Stimulated activated CD4-positive, alpha-beta T cell treated with anti-CD3 and anti-CD28 coated beads, Interleukin-4, amount 100 ng/mL, for 4 hours (primary cell): Measurements from ENCODE around the gene TTBK2.
"Not testable (repeated sequence)": the region's sequence is repeated elsewhere in the genome, so short reads cannot be mapped to it uniquely, and the experiment has no call there.

Experiments
- DNase-seq, 2 experiments: peaks; one replicate each; pipeline ENCODE4 v3.0.0-alpha.2; 2020

TTBK2 gene

DNA sequence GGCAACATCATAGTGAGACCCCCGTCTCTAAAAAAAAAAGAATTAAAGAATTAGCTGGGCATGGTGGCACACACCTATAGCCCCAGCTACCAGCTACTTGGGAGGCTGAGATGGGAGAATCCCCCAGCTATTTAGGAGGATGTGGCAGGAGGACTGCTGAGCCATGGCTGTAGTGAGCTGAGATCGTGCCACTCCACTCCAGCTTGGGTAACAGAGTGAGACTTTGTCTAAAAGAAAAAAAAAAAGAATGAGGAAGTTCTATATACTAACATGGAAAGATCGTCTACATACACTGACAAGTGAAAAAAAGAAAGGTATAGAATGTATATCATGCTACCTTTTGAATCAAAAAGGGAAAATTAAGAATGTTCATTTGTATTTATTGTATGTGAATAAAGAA, 99.8 kb downstream of the TTBK2 start:
- no peak for DNase-seq

DNA sequence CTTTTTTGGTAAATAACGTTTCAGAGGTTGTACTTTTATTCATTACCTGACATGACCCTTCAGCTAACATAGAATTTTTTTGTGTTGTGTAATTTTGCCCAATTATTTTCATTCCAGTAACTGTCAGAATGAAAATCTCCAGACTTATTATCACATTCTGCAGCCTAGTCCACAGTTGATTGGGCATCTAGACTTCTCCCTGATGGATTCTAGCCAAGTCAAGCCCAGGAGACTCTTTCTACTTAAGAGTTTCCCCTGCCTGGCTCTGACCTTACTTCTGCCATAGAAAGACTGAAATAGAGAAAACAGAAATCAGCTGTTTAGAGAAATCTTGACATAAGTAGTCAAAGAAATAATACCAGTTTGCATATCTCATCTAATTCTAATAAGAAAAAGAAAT, 100.8 kb downstream of the TTBK2 start:
- no peak for DNase-seq

DNA sequence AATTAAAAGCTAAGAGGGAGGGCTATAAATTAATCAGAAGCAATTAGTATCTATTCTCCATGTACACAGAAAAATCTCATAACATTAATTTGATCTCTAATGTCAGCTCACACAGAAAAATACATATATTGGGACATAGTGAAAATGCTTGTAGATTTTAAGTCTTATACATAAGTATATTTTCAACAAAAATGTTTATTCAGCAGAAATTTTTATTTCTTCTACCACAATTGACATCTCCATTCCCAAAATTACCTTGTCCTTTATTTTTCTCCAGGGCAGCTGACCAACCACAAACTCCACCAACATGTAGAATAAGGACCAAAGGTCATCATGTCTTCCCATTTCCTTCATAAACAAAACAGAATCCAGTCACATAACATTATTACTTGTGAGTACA, 109.1 kb downstream of the TTBK2 start:
- DNase-seq = no peak

DNA sequence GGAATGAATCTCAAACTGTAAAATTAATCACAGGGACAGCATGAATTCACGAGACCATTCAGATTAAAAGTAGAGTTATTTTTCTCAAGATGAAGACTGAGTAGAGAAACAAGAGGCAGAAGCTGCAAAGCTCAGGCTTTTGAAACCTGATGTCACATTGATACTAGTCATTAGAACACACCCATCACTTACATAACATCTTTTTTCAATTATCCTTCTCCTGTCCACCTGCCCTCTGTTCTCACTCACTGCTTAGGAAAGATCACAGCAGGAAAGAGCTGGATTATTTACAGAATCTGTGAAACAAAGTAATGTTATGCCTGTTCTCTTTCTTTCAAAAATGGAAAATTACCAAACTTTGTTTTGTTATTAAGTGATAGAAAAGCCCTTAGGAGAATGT, 111.7 kb downstream of the TTBK2 start:
- DNase-seq = no peak

DNA sequence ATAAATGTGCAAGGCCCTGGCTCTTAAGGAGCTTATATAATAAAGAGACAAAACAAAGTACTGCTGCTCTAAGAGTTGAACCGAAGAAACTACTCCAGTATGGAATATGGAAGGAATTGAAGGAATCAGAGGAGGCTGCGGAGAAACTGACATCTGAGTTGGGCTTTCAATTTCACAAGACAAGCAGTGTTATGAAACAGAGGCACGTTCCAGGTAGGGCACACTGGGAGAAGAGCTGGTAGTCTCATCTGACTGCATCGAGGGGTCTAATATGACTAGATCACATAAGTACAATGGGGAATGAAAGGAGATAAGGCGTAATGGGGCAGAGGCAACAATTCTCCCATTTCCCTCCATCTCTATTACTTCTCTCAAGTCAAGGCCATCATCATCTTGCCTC, 115.3 kb downstream of the TTBK2 start:
- no peak for DNase-seq

DNA sequence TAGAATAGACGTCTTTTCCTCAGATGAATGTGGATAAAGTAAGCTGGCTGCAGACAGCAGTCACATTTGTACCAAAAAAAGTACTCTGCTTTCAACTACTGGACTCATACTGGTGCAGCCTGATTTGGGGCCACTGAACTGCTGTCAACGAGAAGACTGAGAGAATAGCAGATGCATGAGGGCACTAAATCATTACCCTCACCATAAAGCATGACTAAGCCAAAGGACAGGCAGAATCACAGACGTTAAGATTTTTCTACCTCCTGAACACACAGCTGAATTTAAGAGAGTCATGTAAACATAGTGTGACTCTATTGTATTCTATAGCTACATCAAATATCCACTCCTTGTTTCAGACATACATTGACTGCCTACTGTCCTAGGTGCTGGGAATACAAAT, 115.8 kb downstream of the TTBK2 start:
- no peak for DNase-seq

DNA sequence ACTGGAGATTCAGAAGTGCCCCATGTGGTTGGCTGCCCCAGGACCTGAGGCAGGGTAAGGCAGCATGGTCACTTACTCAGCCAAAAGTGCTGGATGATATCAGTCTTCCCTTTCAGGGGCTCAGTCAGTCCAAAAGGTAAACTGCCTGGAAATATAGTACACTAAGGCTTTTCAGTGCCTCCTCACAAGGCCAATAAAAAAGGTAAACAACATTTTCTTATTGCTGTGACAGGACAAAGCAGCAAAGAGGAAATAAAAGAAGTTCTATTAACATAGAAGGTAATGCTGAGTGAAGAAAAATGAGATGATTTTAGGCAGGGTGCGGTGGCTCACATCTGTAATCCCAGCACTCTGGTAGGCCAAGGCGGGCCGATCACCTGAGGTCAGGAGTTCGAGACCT, 117.1 kb downstream of the TTBK2 start:
- no peak for DNase-seq

DNA sequence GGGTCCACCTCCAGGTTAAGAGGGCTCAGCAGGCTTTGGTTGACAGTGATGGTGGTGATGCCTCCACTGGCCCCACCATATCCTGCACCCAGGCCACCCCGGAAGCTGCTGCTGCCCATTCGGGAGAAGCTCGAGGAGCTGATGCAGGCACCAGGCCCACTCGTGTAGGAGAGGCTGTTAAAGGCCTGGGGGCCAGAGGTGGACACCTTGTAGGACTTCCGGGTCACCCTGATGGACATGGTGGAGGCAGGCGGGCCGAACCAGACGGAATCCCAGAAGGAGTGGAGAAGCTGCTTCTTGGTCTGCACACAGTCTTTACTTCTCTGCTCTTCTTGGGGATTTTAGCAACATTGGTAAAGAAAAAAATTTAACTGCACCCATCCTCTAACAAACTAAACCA, 118.4 kb downstream of the TTBK2 start:
- DNase-seq = no peak

DNA sequence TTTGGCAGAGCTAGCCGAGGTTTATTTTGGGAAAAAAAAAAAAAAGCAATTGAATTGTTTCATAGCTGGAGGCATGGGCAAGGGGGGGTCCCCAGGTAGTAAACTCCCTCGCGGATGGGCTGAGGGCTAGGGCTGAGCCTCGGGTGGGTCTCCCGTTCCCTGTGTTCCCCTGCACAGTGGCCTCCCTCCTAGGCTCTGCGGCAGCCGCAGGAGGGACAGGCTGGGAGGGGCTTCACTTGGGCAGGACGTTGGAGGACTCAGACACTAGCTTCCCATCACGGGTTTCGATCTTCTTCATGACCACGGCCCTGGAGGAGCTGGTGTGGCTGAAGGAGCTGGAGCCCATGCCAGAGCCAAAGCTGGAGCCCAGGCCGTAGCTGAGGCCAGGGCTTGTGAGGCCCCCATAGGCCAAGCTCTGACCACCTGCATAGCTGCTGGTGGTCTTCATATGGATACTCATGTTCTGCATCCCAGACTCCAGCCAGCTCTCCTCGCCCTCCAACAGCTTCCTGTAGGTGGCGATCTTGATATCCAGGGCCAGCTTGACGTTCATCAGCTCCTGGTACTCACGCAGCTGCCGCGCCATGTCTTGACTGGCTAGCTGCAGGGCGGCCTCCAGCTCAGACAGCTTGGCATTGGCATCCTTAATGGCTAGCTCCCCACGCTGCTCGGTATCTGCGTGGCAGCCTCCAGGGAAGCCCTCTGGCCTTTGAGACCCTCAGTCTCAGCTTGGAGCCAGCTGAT, 119.7 kb downstream of the TTBK2 start:
- no peak for DNase-seq

DNA sequence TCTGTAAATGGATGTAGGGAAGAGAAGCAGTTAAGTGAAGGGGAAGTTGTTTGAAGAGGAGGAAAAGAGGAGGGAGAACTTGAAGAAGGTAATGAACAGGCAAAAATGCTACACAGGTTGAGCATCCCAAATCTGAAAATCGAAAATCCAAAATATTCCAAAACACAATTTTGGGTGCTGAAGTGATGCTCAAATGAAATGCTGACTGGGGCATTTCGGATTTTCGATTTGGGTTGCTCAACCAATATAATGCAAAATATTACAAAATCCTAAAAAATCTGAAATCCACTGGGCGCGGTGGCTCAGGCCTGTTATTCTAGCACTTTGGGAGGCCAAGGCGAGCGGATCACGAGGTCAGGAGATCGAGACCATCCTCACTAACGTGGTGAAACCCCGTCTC, 121.8 kb downstream of the TTBK2 start:
- DNase-seq = no peak

DNA sequence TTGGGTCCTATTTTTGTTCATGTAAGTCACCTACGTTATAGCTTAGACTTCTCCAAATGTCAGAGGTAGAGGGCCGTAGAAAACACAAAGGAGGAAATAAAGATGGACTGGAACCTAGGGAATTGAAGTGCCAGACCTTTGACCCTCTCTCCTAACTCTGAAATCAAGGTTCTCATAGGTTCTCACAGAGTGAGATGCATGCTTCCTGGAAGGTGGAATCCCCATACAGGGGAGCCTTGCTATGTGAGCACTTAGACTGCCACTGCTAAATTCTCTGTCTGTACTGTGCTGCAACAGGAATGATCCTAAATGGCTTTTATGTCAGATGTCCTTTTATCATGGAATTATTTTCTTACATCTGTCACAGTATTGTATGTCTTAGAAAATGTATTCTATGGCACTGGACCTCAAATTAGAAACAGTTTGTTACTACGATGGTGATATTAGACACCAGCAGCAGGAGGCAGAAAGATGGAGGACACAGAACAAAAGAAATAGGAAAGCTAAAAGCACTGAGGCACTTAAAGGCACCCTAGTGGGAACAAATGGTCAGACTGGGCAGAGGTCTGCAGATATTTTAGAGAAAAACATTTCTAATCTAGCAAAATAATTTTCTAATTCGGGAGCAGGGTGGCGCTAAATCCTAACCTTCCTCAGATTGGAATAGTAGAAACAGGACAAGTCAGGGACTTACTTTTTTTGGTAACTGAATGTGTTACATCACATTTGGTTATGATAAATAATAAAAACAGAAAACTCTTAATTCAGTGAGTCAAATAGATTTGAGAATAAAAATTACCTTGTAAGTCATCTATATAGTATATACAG, 123.4 kb downstream of the TTBK2 start:
- no peak for DNase-seq

DNA sequence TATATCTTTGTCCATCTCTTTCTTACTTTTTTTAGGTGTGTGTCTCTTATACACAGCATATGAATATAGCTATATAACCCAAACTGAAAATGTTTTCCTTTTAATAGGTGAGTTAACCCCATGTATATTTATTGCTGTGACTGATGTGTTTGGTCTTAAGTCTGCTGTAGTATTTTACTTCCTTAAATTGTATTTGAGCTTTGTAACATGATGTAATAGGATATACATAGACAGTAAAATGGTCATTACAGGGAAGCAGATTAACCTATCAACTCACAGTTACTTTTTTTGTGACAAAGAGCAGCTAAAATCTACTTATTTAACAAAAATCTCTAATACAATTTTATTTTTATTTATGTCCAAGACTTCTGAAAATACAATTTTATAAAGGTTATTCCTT, 131.9 kb downstream of the TTBK2 start:
- DNase-seq = no peak

DNA sequence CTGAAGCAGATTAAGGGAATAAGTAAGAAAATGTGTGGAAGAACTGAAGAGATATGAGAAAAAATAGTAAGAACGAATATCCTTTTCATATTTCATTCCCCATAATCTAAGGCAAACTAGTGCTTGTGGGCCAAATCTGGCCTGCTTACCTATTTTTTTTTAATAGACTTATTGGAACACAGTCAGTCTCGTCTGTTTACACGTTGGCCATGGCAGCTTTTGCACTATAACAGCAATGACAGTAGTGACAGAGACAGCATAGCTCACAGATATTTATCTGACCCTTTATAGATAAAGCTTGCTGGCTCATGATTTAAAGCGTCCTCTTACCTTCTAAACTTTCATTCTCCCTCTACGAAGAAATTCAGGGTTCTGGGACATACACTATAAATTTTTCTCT, 133.6 kb downstream of the TTBK2 start:
- no peak for DNase-seq

DNA sequence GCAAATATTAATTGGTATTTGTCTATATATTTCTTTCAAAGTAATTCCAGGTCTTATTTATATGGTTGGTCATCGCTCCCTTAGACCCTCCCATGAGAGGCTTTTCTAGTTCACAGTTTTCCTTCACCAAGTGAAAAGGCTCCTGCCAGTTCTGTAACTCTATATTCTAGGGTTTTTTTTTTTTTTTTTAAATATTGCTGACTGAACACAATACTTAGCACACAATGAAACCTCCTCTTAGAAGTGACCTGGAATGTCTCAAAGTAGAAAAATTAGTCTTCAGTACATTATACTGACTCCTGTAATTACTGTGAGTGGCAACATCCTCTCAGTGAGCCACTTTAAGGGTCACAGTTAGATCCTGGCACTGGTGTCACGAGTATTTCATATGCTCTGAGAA, 135.0 kb downstream of the TTBK2 start:
- DNase-seq = no peak

DNA sequence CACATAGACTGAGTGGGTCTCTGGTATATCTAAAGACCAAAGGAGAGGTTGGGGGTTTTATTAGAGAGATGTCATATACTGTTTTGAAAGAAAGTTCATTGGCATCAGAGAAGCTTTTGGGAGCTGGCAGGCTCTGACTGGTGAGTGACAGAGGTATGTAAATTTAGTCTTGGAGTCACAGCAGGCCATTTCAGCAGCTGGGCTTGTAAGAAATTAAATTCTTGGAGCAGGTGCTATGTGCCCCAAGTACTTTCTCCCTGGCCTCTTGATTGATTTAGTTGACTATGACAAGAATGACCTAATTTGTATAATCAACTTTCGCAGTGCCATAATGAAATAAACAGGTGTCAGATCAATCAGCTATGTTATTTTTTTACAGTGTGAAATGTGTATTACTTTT, 135.9 kb downstream of the TTBK2 start:
- DNase-seq = no peak

DNA sequence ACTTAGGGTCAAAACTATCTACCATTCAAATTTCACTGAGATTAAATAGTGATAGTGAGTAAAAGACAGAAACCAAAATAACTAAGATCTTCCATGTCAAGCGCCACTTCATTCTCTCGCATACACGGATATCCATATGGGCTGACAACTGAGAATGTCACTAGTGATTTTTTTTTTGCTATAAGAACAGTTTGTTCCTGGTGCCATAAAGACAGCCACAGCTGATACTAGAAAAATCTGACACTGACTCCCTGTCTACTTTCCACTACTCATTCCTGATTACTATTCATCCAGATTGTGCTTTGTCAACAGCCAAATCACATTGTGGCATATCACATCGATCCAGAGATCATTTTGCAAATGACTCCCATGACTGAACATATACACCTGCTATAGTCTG, 137.9 kb downstream of the TTBK2 start:
- DNase-seq = no peak

DNA sequence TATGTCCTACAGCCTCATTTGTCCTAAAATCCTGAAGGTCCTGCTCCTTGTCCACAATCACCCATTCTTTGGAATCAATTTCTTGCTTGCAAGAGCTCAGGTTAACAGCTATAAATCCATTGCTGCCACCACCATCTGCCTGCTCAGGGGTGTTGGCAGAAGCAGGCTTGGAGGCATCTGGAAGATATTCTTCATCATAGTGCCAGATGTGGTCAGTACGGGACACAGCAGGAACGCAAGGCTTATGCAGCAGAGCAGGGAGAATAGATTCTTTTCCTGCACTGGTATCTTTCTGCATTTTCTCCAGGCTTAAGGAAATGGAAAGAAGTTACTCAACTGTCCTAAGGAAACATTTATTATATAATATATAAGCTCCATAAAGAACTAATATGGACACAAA, 145.2 kb downstream of the TTBK2 start:
- DNase-seq = no peak

DNA sequence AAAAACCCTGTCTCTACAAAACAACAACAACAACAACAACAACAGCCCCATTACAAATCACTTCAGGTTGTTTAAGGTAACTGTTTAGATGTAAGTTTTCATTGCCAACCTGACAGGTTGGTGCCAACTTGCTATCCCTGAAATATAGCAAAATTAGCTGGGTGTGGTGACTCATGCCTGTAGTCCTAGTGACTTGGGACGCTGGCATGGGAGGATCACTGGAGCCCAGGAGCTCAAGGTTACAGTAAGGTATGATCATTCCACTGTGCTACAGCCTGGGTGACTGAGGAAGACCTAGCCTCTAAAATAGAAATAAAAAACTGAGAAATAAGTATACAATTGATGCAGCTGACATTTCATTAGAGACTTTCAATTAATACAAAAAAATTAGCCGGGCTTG, 147.7 kb downstream of the TTBK2 start:
- no peak for DNase-seq

DNA sequence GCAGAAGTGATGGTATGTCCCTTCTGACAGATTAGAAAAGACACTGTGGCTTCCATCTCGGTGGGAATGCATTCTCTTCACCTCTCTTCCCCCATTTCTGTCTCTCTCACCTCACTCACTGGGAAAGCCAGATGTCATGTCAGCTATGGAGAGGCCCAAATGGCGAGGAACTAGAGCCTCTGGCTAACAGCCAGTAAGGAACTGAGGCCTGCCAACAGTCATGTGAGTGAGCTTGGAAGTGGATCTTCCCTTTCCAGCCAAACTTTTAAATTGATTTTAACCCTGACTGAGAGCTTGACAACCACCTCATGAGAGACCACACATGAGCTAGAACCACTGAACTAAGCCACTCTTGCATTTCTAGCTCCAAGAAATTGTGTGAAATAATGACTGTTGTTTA, 148.4 kb downstream of the TTBK2 start:
- no peak for DNase-seq

DNA sequence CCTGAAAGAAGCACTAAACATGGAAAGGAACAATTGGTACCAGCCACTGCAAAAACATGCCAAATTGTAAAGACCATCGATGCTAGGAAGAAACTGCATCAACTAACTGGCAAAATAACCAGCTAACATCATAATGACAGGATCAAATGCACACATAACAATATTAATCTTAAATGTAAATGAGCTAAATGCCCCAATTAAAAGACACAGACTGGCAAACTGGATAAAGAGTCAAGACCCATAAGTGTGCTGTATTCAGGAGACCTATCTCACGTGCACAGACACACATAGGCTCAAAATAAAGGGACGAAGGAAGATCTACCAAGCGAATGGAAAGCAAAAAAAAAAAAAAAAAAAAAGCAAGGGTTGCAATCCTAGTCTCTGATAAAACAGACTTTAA, 154.5 kb downstream of the TTBK2 start:
- not testable (repeated sequence) for DNase-seq

DNA sequence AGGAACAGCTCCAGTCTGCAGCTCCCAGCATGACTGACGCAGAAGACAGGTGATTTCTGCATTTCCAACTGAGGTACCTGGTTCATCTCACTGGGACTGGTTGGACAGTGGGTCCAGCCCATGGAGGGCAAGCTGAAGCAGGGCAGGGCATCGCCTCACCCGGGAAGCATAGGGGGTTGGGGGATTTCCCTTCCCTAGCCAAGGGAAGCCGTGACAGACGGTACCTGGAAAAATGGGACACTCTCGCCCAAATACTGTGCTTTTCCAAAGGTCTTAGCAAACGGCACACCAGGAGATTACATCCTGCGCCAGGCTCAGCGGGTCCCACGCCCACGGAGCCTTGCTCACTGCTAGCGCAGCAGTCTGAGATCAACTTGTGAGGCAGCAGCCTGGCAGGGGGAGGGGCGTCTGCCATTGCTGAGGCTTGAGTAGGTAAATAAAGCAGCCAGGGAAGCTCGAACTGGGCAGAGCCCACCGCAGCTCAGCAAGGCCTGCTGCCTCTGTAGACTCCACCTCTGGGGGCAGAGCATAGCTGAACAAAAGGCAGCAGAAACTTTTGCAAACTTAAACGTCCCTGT, 156.3 kb downstream of the TTBK2 start:
- not testable (repeated sequence) for DNase-seq

DNA sequence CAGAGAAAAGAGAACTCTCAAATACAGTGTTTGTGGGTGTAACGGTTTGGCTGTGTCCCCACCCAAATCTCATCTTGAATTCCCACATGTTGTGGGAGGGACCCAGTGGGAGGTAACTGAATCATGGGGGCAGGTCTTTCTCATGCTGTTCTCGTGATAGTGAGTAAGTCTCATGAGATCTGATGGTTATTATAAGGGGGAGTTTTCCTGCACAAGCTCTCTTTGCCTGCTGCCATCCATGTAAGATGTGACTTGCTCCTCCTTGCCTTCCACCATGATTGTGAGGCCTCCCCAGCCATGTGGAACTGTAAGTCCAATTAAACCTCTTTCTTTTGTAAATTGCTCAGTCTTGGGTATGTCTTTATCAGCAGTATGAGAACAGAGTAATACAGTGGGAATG, 158.8 kb downstream of the TTBK2 start:
- DNase-seq = not testable (repeated sequence)

DNA sequence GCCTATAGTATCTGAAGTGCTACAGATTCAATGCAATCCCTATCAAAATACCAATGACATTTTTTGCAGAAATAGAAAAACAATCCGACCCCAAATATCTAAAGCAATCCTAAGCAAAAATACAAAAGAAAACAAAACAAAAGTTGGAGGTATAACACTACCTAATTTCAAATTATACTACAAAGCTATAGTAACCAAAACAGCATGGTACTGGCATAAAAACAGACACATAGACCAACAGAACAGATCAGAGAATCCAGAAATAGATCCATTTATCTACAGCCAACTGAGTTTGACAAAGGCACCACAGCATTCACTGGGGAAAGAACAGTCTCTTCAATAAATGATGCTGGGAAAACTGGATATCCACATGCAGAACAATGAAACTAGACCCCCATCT, 159.8 kb downstream of the TTBK2 start:
- DNase-seq = no peak

DNA sequence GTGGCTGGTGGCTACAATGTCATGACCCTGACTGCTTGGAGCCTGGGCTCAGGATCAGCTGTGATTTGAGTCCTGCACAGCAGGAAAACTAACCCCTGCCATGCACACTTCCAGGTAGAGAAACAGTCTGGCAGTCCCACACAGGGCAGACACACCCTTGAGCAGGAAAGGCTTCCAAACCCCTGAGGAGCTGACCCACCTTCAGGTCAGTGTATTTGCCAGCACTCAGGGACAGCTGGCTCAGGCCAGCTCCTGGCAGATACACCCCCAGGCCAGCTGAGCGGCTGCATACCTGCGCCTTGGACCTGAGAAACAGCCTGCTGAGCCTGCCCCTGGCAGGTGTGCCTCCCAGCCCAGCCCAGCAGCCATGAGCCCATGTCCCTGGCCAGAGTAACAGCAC, 161.5 kb downstream of the TTBK2 start:
- DNase-seq = no peak
